Measurements from ENCODE around the gene PLCXD1.
"Not testable (repeated sequence)": the region's sequence is repeated elsewhere in the genome, so short reads cannot be mapped to it uniquely, and the experiment has no call there.

Gene PLCXD1

DNA sequence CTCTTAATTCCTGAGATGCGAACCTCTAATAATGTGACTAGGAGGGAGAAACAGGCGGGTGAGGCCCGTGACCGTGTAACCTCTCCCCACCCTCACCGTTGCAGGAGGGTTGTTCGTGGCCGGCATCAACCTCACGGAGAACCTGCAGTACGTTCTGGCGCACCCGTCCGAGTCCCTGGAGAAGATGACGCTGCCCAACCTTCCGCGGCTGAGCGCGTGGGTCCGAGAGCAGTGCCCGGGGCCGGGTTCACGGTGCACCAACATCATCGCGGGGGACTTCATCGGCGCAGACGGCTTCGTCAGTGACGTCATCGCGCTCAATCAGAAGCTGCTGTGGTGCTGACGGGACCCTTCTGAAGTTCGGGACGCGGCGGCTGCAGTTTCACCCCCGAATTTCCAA lies 17.8 kb downstream of the PLCXD1 start:
- Histone ChIP-seq H3K27ac (ENCODE audit: poor library complexity, severe bottlenecking) (no peak overlapping the region), H3K27me3 (ENCODE audit: insufficient read depth, poor library complexity, severe bottlenecking) (no peaks in the 10 kb centered on the region), H3K9me3 (ENCODE audit: severe bottlenecking) (no peaks in the 10 kb centered on the region), H3K4me3 (ENCODE audit: severe bottlenecking) (no peak overlapping the region), H3K36me3 (ENCODE audit: low read depth) (peaks cover 77% of the 10 kb centered on the region), H3K4me1 (ENCODE audit: insufficient read depth, poor library complexity, severe bottlenecking) (no peaks in the 10 kb centered on the region)
- DNase-seq (ENCODE audit: low spot score): peak; percentile 63
- TF ChIP-seq, protein P1, sequence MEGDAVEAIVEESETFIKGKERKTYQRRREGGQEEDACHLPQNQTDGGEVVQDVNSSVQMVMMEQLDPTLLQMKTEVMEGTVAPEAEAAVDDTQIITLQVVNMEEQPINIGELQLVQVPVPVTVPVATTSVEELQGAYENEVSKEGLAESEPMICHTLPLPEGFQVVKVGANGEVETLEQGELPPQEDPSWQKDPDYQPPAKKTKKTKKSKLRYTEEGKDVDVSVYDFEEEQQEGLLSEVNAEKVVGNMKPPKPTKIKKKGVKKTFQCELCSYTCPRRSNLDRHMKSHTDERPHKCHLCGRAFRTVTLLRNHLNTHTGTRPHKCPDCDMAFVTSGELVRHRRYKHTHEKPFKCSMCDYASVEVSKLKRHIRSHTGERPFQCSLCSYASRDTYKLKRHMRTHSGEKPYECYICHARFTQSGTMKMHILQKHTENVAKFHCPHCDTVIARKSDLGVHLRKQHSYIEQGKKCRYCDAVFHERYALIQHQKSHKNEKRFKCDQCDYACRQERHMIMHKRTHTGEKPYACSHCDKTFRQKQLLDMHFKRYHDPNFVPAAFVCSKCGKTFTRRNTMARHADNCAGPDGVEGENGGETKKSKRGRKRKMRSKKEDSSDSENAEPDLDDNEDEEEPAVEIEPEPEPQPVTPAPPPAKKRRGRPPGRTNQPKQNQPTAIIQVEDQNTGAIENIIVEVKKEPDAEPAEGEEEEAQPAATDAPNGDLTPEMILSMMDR (IDR thresholded peaks at IDR 0.05; ENCODE audit: poor library complexity, severe bottlenecking): no peak
- no peak for ATAC-seq (ENCODE audit: low read depth)

DNA sequence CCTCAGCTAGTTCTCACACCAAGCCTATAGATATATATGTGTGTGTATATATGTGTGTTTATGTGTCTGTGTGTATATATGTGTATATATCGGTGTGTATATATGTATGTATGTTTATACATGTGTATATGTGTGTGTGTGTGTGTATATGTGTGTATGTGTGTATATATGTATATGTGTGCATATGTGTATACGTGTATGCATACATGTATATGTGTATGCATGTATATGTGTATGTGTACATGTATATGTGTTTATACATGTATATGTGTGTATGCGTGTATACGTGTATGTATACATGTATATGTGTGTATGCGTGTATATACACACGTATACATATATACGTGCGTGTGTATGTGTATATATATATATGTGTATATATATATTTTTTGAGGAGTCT lies 19.2 kb downstream of the PLCXD1 start:
- H3K27me3 ChIP-seq (ENCODE audit: insufficient read depth, poor library complexity, severe bottlenecking): no peaks in the 10 kb centered on the region
- no peak for ATAC-seq (ENCODE audit: low read depth)
- no peak overlapping the region for H3K4me3 ChIP-seq (ENCODE audit: severe bottlenecking)
- TF ChIP-seq, protein P1 (IDR thresholded peaks at IDR 0.05; ENCODE audit: poor library complexity, severe bottlenecking): no peak
- peaks cover 75% of the 10 kb centered on the region for H3K36me3 ChIP-seq (ENCODE audit: low read depth)
- H3K9me3 ChIP-seq (ENCODE audit: severe bottlenecking): no peaks in the 10 kb centered on the region
- no peaks in the 10 kb centered on the region for H3K4me1 ChIP-seq (ENCODE audit: insufficient read depth, poor library complexity, severe bottlenecking)
- no peak for DNase-seq (ENCODE audit: low spot score)
- no peak overlapping the region for H3K27ac ChIP-seq (ENCODE audit: poor library complexity, severe bottlenecking)

DNA sequence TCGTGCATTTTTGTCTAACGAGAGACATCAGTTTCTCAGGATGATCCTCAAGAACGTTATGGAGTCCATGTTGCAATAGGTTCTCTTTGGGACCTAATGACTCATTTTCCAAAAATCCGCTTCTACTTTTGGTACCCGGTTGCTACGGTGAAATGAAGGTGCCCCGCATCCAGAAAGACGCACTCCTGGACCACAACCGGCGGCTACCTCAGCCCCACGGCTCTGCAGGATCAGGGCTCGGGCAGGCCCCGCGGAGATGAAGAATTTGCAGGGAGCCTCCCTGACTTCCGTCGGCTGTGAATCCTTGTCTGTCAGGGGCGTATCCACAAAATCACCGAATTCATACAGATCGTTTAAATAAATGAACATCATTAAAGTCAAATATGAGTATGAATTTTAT lies 21.8 kb downstream of the PLCXD1 start:
- ATAC-seq (ENCODE audit: low read depth) (no peak), DNase-seq (ENCODE audit: low spot score) (peak; percentile 44)
- H3K27me3 ChIP-seq (ENCODE audit: insufficient read depth, poor library complexity, severe bottlenecking): no peaks in the 10 kb centered on the region
- TF ChIP-seq, protein P1 (IDR thresholded peaks at IDR 0.05; ENCODE audit: poor library complexity, severe bottlenecking): no peak
- no peak overlapping the region for H3K4me3 ChIP-seq (ENCODE audit: severe bottlenecking)
- H3K36me3 ChIP-seq (ENCODE audit: low read depth): peaks cover 86% of the 10 kb centered on the region
- H3K4me1 ChIP-seq (ENCODE audit: insufficient read depth, poor library complexity, severe bottlenecking): no peaks in the 10 kb centered on the region
- no peak overlapping the region for H3K27ac ChIP-seq (ENCODE audit: poor library complexity, severe bottlenecking)
- H3K9me3 ChIP-seq (ENCODE audit: severe bottlenecking): no peaks in the 10 kb centered on the region

DNA sequence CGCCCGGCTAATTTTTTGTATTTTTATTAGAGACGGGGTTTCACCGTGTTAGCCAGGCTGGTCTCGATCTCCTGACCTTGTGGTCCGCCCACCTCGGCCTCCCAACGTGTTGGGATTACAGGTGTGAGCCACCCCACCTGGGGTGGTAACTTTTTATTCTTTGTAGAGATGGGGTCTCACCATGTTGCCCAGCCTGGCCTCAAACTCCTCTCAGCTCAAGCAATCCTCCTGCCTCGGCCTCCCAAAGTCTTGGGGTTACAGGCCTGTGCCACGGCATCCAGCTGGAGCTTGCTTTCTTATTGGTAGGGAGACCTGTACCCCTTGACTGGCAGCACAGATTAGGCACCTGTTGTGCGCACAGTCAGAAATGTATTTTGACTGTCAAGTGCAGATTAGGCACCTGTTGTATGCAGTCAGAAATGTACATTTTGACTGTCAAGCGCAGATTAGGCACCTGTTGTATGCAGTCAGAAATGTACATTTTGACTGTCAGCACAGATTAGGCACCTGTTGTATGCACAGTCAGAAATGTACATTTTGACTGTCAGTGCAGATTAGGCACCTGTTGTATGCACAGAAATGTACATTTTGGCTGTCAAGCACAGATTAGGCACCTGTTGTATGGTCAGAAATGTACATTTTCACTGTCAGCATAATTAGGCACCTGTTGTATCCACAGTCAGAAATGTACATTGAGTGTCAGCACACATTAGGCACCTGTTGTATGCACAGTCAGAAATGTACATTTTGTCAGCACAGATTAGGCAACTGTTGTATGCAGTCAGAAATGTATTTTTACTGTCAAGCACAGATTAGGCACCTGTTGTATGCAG lies 24.8 kb downstream of the PLCXD1 start:
- H3K9me3 ChIP-seq (ENCODE audit: severe bottlenecking); H3K27me3 ChIP-seq (ENCODE audit: insufficient read depth, poor library complexity, severe bottlenecking); ATAC-seq (ENCODE audit: low read depth); H3K4me1 ChIP-seq (ENCODE audit: insufficient read depth, poor library complexity, severe bottlenecking); H3K27ac ChIP-seq (ENCODE audit: poor library complexity, severe bottlenecking); H3K4me3 ChIP-seq (ENCODE audit: severe bottlenecking): not testable (repeated sequence)
- peaks cover 78% of the 10 kb centered on the region for H3K36me3 ChIP-seq (ENCODE audit: low read depth)
- DNase-seq (ENCODE audit: low spot score): peak; percentile 47

DNA sequence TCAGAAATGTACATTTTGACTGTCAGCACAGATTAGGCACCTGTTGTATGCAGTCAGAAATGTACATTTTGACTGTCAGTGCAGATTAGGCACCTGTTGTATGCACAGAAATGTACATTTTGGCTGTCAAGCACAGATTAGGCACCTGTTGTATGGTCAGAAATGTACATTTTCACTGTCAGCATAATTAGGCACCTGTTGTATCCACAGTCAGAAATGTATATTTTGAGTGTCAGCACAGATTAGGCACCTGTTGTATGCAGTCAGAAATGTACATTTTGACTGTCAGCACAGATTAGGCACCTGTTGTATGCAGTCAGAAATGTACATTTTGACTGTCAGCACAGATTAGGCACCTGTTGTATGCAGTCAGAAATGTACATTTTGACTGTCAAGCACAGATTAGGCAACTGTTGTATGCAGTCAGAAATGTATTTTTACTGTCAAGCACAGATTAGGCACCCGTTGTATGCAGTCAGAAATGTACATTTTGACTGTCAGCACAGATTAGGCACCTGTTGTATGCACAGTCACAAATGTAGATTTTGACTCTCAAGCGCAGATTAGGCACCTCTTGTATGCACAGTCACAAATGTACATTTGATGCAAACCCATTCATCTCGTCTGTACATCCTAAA lies 25.6 kb downstream of the PLCXD1 start:
- H3K27ac ChIP-seq (ENCODE audit: poor library complexity, severe bottlenecking); DNase-seq (ENCODE audit: low spot score); H3K4me3 ChIP-seq (ENCODE audit: severe bottlenecking); H3K4me1 ChIP-seq (ENCODE audit: insufficient read depth, poor library complexity, severe bottlenecking); ATAC-seq (ENCODE audit: low read depth); H3K27me3 ChIP-seq (ENCODE audit: insufficient read depth, poor library complexity, severe bottlenecking); H3K9me3 ChIP-seq (ENCODE audit: severe bottlenecking): not testable (repeated sequence)
- peaks cover 78% of the 10 kb centered on the region for H3K36me3 ChIP-seq (ENCODE audit: low read depth)

All from RWPE2 (cell line).